ENCODE results near the gene ZNF646. TPM values are rescaled to one million over a fixed set of nuclear protein-coding genes. Genes with fewer than 3 reads are reported as not detected.
A peak's percentile ranks its signal among the peaks of the same experiment; 100 is the strongest.

ZNF646 gene
- polyA plus RNA-seq, 3 donors, result 0.46 to 6.5 (median 3.0) TPM

GRCh38 chr16:31114468-31114867, 40.2 kb downstream of the ZNF646 start:
- DNase-seq, result no peak
- Histone ChIP-seq H3K4me2 (replicated peaks; ENCODE audit: extremely low read depth, low read length, poor library complexity, severe bottlenecking) (peak overlapping the region; percentile 64), H3K79me2 (ENCODE audit: insufficient read depth, low read length) (peaks cover 51% of the 10 kb centered on the region), H3K4me3 (replicated peaks in 1 of 3; ENCODE audit: low read depth in 2 of 3, low read length in 3 of 3) (peak overlapping the region in 1 of 3 experiments; percentile 61), H2AFZ (ENCODE audit: insufficient read depth, low read depth, low read length, poor library complexity, severe bottlenecking) (no peak overlapping the region), H3K36me3 (replicated peaks in 1 of 2; ENCODE audit: control insufficient read depth in 1 of 2, insufficient read depth in 2 of 2, low read length in 2 of 2) (peaks cover 32 to 41% of the 10 kb centered on the region in 2 donors), H3K27me3 (ENCODE audit: control insufficient read depth in 2 of 2, insufficient read depth in 2 of 2, low read length in 2 of 2) (no peaks in the 10 kb centered on the region), H3K9ac (ENCODE audit: insufficient read depth, low read length, poor library complexity, severe bottlenecking) (no peak overlapping the region), H4K20me1 (ENCODE audit: insufficient read depth, low read length) (peaks cover 1% of the 10 kb centered on the region), H3K27ac (ENCODE audit: low read depth in 1 of 2, low read length in 2 of 2) (peak overlapping the region; percentile 89 to 98), H3K4me1 (ENCODE audit: control insufficient read depth in 1 of 2, insufficient read depth in 2 of 2, low read length in 2 of 2) (peaks cover 71 to 80% of the 10 kb centered on the region in 2 donors), H3K9me3 (replicated peaks in 1 of 2; ENCODE audit: control insufficient read depth in 1 of 2, insufficient read depth in 1 of 2, low read length in 2 of 2) (no peaks in the 10 kb centered on the region)
- peaks cover 40 to 49% of the 10 kb centered on the region in 2 donors for H3K36me3 Mint-ChIP-seq
- peaks cover 0 to 3% (median 0%) of the 10 kb centered on the region in 7 donors for H3K9me3 Mint-ChIP-seq
- 86% methylated on average over 6 of the region's 8 CpGs for WGBS (ENCODE audit: insufficient coverage)
- H3K4me1 Mint-ChIP-seq, result peaks cover 74% of the 10 kb centered on the region
- TF ChIP-seq CTCF (IDR thresholded peaks at IDR 0.05), result no peak
- no peak overlapping the region for H3K4me3 Mint-ChIP-seq
- H3K27me3 Mint-ChIP-seq (ENCODE audit: low read depth in 3 of 3), result peaks cover 0 to 2% (median 0%) of the 10 kb centered on the region in 3 donors
- peak overlapping the region; percentile 94 to 100 (median 98) for H3K27ac Mint-ChIP-seq
- intact Hi-C loops (cut with micrococcal nuclease), result loop anchor here (10.0 kb wide), 2 partner anchors 150 to 760 kb away; partner anchors contain the start of gene ZNF267 (in 1 of the 2)

GRCh38 chr16:31117384-31118222, 43.4 kb downstream of the ZNF646 start, which contains the start of gene KAT8:
Gene KAT8, plus strand, starts transcription at chr16:31117664. Its CDS starts 18 bp downstream, at chr16:31117682.
- H3K79me2 ChIP-seq (ENCODE audit: insufficient read depth, low read length), result peaks cover 55% of the 10 kb centered on the region
- intact Hi-C loops (cut with micrococcal nuclease), result loop anchor here (1.0 to 10.0 kb wide), 7 partner anchors 12 to 757 kb away; partner anchors contain the start of genes ARMC5 (in 1 of the 2), ITGAX (in 1 of the 2) and ZNF267 (in 1 of the 2)
- H3K4me3 ChIP-seq (replicated peaks in 1 of 3; ENCODE audit: low read depth in 2 of 3, low read length in 3 of 3), result peak within 1 kb of the TSS; percentile 61 to 91 (median 79)
- H3K9me3 ChIP-seq (replicated peaks in 1 of 2; ENCODE audit: control insufficient read depth in 1 of 2, insufficient read depth in 1 of 2, low read length in 2 of 2), result no peaks in the 10 kb centered on the region
- H3K27me3 ChIP-seq (ENCODE audit: control insufficient read depth in 2 of 2, insufficient read depth in 2 of 2, low read length in 2 of 2), result no peaks in the 10 kb centered on the region
- H2AFZ ChIP-seq (ENCODE audit: insufficient read depth, low read depth, low read length, poor library complexity, severe bottlenecking), result no peak within 1 kb of the TSS
- peaks cover 55 to 66% of the 10 kb centered on the region in 2 donors for H3K4me1 ChIP-seq (ENCODE audit: control insufficient read depth in 1 of 2, insufficient read depth in 2 of 2, low read length in 2 of 2)
- TF ChIP-seq CTCF (IDR thresholded peaks at IDR 0.05), result no peak
- Mint-ChIP-seq H3K27ac (peak within 1 kb of the TSS; percentile 97 to 100 (median 100)), H3K9me3 (peaks cover 0 to 3% (median 0%) of the 10 kb centered on the region in 7 donors), H3K4me3 (peak within 1 kb of the TSS; percentile 91), H3K4me1 (peaks cover 54% of the 10 kb centered on the region), H3K36me3 (peaks cover 36 to 49% of the 10 kb centered on the region in 2 donors), H3K27me3 (ENCODE audit: low read depth in 3 of 3) (peaks cover 0 to 2% (median 0%) of the 10 kb centered on the region in 3 donors)
- H3K27ac ChIP-seq (ENCODE audit: low read depth in 1 of 2, low read length in 2 of 2), result peak within 1 kb of the TSS; percentile 97 to 99
- peaks cover 26 to 41% of the 10 kb centered on the region in 2 donors for H3K36me3 ChIP-seq (replicated peaks in 1 of 2; ENCODE audit: control insufficient read depth in 1 of 2, insufficient read depth in 2 of 2, low read length in 2 of 2)
- H3K9ac ChIP-seq (ENCODE audit: insufficient read depth, low read length, poor library complexity, severe bottlenecking), result peak within 1 kb of the TSS; percentile 80
- H4K20me1 ChIP-seq (ENCODE audit: insufficient read depth, low read length), result no peaks in the 10 kb centered on the region
- peak; percentile 96 to 99 (median 97) for DNase-seq
- H3K4me2 ChIP-seq (replicated peaks; ENCODE audit: extremely low read depth, low read length, poor library complexity, severe bottlenecking), result peak within 1 kb of the TSS; percentile 90
- WGBS (ENCODE audit: insufficient coverage), result 0% methylated on average over 46 of the region's 68 CpGs
